IPS-18c (cell line): ENCODE results near the gene CD36.

Source experiments
- H3K4me3 ChIP-seq: 2 replicates; pipeline ENCODE4 v1.7.0; 2013; ENCODE audit warnings: low read depth, mild to moderate bottlenecking, low read length, moderate library complexity; ENCODE audit not compliant: insufficient read depth
- H3K9me3 ChIP-seq: one replicate; pipeline ENCODE4 v1.6.1; 2013; ENCODE audit warnings: mild to moderate bottlenecking, low read length, moderate library complexity; ENCODE audit not compliant: control insufficient read depth, insufficient read depth

Gene CD36

DNA sequence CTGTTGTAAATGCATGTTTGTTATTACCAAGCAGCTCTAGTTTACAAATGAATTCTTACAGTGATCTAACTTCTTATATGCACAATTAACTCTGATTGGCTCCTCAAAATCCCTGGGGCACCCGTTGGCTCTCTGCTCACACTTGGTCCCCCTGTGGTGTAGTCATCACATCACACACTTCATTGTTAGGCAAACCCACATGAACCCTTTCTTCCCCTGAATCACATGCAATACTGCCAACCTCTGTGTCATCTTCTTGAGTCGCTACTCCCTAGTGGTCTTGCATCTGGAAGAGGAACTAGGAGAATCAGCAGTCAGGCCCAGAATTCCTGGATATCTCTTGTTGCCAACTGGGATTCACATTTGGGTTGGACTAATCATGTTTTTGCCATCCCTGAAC, 73.1 kb downstream of the CD36 start:
- H3K9me3 ChIP-seq = no peaks in the 10 kb centered on the region
- no peak overlapping the region for H3K4me3 ChIP-seq

DNA sequence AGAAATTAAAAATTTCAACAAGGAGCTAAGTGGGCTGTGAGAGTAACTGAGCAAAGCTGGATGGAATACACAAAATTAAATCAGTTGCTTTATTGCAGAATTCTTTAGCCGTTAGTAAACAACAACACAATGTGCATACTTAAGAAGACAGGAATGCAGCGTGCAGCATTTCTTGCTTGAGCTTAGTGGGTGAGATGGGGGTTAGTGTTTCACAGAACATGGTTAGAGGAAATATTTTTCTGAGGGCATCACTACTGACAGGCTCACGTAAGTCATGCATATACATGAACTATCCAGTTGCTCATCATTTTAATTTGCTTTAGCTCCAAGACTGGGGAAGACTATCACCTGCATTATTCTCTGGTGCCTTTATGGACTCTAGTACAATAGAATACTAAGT, 80.8 kb downstream of the CD36 start:
- H3K4me3 ChIP-seq = no peak overlapping the region
- H3K9me3 ChIP-seq = no peaks in the 10 kb centered on the region

GRCh38 chr7:80720146-80720545, 81.7 kb downstream of the CD36 start:
- H3K4me3 ChIP-seq = no peak overlapping the region

DNA sequence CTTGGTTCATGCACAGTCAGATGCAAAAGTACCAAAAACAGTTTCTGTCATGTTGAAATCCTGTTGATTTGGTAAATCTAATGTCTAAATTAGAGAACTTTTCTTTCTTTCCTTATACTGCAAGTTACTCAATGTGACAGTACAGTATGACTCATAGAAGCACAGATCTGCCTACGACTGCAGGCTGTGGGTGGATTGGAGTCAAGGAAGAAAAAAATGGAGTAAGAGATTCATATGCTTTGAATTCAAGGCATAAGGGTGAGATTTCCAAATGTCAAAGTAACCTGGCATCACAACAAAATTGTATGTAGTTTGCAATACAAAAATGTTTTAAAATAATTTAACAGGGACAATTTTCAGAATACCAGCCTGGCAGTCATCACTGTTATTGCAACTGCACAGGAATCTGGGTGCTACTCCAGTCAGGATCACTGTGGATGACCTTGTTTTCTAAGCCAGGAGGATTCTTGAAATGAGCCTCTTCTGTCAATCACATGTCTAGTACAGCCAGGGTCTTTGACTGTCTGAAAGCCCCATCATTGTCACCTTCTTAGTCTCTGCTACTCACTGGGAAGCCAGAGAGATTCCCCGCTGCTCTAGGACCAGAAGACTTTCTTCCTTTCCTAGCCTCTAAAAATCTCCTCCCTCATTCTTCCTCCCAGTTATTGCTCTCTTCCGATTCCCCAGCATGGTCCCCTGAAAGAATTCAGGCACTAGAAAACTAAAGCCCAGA, 83.6 kb downstream of the CD36 start:
- no peak overlapping the region for H3K4me3 ChIP-seq
- H3K9me3 ChIP-seq = no peaks in the 10 kb centered on the region

More at GRCh38 chr7:80720146-80720545, 81.7 kb downstream of the CD36 start:
- no peaks in the 10 kb centered on the region for H3K9me3 ChIP-seq

GRCh38 chr7:80722616-80723195, 84.3 kb downstream of the CD36 start:
- H3K4me3 ChIP-seq = no peak overlapping the region

DNA sequence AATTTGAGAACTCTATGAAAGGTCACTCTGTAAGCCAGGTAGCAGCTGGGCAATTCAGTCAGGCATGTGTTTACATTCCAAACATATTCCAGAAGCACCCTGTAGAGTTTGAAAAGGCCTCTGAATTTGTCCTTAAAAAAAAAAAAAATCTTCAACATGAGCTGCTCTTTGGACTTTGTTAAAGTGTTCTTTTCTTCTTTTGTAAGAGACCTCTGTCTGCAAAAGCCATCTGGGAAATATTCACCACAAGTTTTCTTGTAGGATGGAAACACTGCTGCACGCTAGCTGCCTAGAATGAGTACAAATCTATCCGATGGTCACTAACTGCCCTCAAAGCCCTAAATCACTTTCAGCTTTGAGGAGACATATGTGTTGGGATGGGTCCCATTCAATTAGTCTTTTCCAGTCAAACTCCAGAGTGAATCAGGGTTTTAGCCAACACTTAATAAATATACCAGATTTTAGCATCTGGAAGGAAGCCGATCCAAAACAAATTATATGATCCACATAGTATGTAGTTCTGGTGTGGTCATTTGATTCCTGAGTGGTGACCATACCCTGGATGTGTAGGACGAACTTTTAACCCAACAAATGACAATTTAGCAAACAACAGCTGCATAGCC, 85.9 kb downstream of the CD36 start:
- no peak overlapping the region for H3K4me3 ChIP-seq
- H3K9me3 ChIP-seq = no peaks in the 10 kb centered on the region

More at GRCh38 chr7:80722616-80723195, 84.3 kb downstream of the CD36 start:
- H3K9me3 ChIP-seq = no peaks in the 10 kb centered on the region

GRCh38 chr7:80725181-80725611, 86.8 kb downstream of the CD36 start:
- no peaks in the 10 kb centered on the region for H3K9me3 ChIP-seq
- H3K4me3 ChIP-seq = no peak overlapping the region
